Neural progenitor cell (in vitro differentiated cells): ENCODE data around the gene PRAMEF11.
"Not testable (repeated sequence)": the region's sequence is repeated elsewhere in the genome, so short reads cannot be mapped to it uniquely, and the experiment has no call there.

Source experiments
- CTCF ChIP-seq: fragments of 200-600 bp; sonication (generic); IDR thresholded peaks from 2 replicates; pipeline ENCODE4 v1.5.1; 2017; ENCODE audit warnings: antibody characterized with exemption, mild to moderate bottlenecking
- EZH2 ChIP-seq: fragments of 200-600 bp; sonication (generic); IDR thresholded peaks from 2 replicates; pipeline ENCODE4 v1.6.1; 2017; ENCODE audit warnings: antibody characterized with exemption, mild to moderate bottlenecking, moderate library complexity
- EZH2phosphoT487 ChIP-seq: fragments of 200-600 bp; sonication (generic); IDR thresholded peaks from 2 replicates; pipeline ENCODE4 v1.6.1; 2017; ENCODE audit warnings: antibody characterized with exemption

GRCh38 chr1:12831310-12831709 is at the start of gene PRAMEF11:
- TF ChIP-seq CTCF, EZH2, EZH2phosphoT487: not testable (repeated sequence)
